Neuron (in vitro differentiated cells): ENCODE results near the gene MED9.
"Not testable (repeated sequence)": the region's sequence is repeated elsewhere in the genome, so short reads cannot be mapped to it uniquely, and the experiment has no call there.

Source experiments
- H2AFZ ChIP-seq: one replicate; pipeline ENCODE4 v1.6.1; 2013; ENCODE audit warnings: low read depth, mild to moderate bottlenecking, inconsistent platforms, low read length, moderate library complexity
- H3K27me3 ChIP-seq: one replicate; pipeline ENCODE4 v1.6.1; 2013; ENCODE audit warnings: low read length; ENCODE audit not compliant: insufficient read depth
- H3K36me3 ChIP-seq: one replicate; pipeline ENCODE4 v1.6.1; 2013; ENCODE audit warnings: low read length; ENCODE audit not compliant: insufficient read depth
- H3K4me1 ChIP-seq: one replicate; pipeline ENCODE4 v1.6.1; 2013; ENCODE audit warnings: low read length; ENCODE audit not compliant: insufficient read depth
- H3K4me3 ChIP-seq: 2 replicates; pipeline ENCODE4 v1.5.1; 2013; ENCODE audit warnings: mild to moderate bottlenecking, low read length, moderate library complexity
- H3K9me3 ChIP-seq: one replicate; pipeline ENCODE4 v1.6.1; 2013; ENCODE audit warnings: low read length

Gene MED9

DNA sequence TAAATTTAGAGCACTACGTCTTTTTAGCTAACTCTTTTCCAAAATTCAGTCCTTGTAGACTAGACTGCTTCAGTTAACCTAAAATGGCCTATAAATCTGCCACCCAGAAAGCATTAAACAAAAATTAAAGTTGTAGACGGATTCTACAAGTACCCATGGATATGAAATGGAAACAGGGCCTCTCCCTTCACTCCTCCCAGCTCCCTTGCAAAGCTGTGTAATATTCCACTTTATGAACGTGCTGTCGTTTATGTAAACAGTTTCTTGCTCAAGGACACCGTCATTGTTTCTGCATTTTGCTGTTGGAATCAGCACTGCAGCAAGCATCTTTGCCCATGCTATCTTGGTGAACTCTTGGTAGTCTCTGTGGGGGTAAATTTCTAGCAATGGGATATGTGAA lies 5.1 kb downstream of the MED9 start:
- no peak overlapping the region for H2AFZ ChIP-seq
- H3K4me3 ChIP-seq, result no peak overlapping the region
- no peaks in the 10 kb centered on the region for H3K27me3 ChIP-seq
- H3K4me1 ChIP-seq, result peaks cover 11% of the 10 kb centered on the region
- H3K9me3 ChIP-seq, result peaks cover 4% of the 10 kb centered on the region
- peaks cover 17% of the 10 kb centered on the region for H3K36me3 ChIP-seq

DNA sequence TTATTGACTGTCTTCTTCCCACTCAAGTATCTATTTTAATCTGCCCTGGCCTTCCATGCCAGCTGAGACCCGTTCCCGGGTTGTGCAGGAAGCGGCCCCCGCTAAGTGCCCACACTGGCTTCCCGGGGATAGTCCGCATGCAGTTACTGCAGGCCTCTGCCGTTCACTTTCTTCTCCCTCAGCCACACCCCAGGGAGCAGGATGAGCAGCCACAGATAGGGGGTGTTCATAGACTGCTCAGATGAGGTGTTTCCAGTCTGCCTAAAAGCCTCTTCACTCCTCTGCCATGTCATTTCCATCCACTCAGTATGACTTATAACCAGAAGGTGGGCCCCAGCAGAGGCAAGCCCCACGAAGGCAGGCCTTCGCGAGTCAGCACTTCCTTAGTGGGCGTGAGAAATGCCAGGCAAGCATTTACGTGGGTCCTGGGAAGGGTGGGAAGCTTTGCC lies 7.7 kb downstream of the MED9 start:
- Histone ChIP-seq H3K9me3 (peaks cover 4% of the 10 kb centered on the region), H3K4me1 (no peaks in the 10 kb centered on the region), H3K27me3 (no peaks in the 10 kb centered on the region), H2AFZ (no peak overlapping the region), H3K36me3 (peaks cover 30% of the 10 kb centered on the region), H3K4me3 (no peak overlapping the region)

DNA sequence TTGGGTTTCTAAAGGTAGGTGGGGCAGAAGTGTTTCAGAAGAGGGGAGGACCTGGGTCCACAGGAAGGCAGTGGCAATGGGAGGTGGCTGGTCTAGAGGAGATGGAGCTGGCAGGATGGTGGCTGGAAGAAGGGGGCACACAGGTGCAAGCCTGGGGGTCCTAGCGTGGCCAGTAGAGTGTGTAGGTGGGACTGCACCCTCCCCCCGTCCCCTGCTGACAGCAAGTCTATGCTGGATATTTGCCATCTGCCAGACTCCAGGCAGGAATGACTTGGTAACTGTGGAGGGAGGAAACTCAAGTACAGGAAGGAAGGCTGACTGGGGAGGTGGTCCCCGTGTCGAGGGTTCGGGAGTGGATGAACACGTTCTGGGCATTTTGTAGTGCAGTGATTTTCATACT lies 8.6 kb downstream of the MED9 start:
- Histone ChIP-seq H3K36me3 (peaks cover 36% of the 10 kb centered on the region), H2AFZ (no peak overlapping the region), H3K27me3 (no peaks in the 10 kb centered on the region), H3K9me3 (peaks cover 4% of the 10 kb centered on the region), H3K4me1 (no peaks in the 10 kb centered on the region), H3K4me3 (no peak overlapping the region)

DNA sequence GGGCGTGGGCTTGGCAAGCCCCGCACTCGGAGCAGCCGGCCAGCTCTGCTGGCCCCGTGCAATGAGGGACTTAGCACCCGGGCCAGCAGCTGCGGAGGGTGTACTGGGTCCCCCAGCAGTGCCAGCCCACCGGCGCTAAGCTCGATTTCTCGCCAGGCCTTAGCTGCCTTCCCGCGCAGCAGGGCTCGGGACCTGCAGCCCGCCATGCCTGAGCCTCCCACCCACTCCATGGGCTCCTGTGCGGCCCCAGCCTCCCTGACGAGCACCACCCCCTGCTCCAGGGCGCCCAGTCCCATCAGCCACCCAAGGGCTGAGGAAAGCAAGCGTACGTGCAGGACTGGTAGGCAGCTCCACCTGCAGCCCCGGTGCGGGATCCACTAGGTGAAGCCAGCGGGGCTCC lies 9.6 kb downstream of the MED9 start:
- H3K27me3 ChIP-seq, H3K4me1 ChIP-seq, H2AFZ ChIP-seq, H3K4me3 ChIP-seq, H3K9me3 ChIP-seq: not testable (repeated sequence)
- peaks cover 46% of the 10 kb centered on the region for H3K36me3 ChIP-seq

DNA sequence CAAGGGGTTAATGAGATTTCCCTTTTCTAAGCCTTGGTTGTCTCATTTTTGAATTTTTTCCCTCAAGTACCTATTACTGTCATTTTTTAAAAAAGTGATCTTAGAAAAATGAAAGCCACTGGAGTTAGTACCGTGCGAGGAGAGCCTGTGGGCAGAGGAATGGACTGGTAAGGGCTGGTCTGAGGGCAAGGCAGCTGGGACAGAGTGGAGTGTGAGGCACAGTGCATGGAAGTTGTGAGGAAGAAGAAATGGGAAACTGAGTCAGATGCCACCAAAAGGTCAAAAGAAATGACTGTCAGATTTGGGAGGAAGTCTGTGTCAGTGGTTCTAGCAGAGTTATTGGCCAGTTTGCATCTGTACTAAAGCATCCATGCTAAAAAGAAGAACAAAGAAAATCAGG lies 11.2 kb downstream of the MED9 start:
- no peak overlapping the region for H3K4me3 ChIP-seq
- peaks cover 4% of the 10 kb centered on the region for H3K9me3 ChIP-seq
- H3K27me3 ChIP-seq, result no peaks in the 10 kb centered on the region
- H3K36me3 ChIP-seq, result peaks cover 55% of the 10 kb centered on the region
- H2AFZ ChIP-seq, result no peak overlapping the region
- no peaks in the 10 kb centered on the region for H3K4me1 ChIP-seq

DNA sequence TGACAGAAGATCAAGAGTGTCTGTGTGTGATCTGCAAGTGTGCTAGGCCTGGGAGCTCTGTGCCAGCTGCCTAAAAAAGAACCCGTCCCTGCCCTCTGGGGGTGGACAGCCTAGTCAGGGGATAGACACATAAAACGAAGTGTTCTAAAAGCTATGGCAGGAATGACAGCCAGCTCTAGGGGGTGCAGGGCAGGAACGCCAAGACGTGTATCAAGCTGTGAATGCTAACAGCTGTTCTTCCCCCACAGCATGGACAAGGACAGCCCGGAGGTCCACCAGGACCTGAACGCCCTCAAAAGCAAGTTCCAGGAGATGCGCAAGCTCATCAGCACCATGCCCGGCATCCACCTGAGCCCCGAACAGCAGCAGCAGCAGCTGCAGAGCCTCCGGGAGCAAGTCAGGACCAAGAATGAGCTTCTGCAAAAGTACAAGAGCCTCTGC lies 14.3 kb downstream of the MED9 start:
- Histone ChIP-seq H3K36me3 (peaks cover 57% of the 10 kb centered on the region), H3K9me3 (peaks cover 5% of the 10 kb centered on the region), H3K27me3 (no peaks in the 10 kb centered on the region), H3K4me3 (no peak overlapping the region), H3K4me1 (peaks cover 6% of the 10 kb centered on the region), H2AFZ (no peak overlapping the region)

DNA sequence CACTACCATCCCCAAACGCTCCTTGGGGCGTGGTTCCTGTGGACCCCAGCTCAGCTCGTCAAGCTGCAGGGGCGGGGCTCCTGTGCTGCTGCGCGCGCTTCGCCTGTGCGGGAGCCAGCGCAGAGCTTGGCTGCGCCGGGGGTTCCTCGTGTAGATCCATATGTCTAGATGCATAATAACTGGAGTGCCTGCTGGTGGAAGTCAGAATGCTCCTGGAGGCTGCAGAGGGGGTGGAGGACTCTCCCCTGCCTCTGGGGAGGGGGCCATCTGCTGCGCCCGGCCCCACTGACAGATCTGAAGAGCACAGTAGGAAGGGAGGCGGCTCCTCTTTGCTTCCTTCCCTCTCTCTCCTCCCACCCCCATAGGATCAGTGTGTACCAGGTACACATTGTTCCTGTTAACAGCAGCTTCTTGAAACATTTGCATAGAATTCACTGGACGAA lies 14.8 kb downstream of the MED9 start:
- H3K4me3 ChIP-seq, result no peak overlapping the region
- no peak overlapping the region for H2AFZ ChIP-seq
- peaks cover 5% of the 10 kb centered on the region for H3K9me3 ChIP-seq
- H3K27me3 ChIP-seq, result no peaks in the 10 kb centered on the region
- H3K4me1 ChIP-seq, result peaks cover 6% of the 10 kb centered on the region
- H3K36me3 ChIP-seq, result peaks cover 57% of the 10 kb centered on the region

DNA sequence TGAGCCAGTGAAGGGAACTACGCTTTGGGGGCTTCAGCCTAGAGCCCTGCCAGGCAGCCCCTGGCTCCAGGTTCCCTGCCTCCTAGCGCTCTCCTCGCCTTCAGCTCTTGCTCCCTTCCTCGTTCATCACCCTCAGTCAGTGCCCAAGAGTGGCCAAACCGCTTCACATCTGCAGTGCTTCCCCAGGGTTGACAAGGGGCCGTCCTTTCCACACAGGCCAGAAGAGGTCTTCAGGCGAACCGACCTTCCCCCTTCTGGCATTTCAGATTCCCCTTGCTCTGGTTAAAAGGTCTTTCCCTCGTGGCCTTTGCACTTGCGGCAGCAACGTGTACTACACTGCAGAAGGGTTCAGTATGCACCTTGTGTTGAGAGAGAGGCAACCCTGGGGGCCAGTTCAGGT lies 15.3 kb downstream of the MED9 start:
- Histone ChIP-seq H2AFZ (no peak overlapping the region), H3K27me3 (no peaks in the 10 kb centered on the region), H3K4me3 (no peak overlapping the region), H3K4me1 (peaks cover 8% of the 10 kb centered on the region), H3K36me3 (peaks cover 54% of the 10 kb centered on the region), H3K9me3 (peaks cover 5% of the 10 kb centered on the region)

DNA sequence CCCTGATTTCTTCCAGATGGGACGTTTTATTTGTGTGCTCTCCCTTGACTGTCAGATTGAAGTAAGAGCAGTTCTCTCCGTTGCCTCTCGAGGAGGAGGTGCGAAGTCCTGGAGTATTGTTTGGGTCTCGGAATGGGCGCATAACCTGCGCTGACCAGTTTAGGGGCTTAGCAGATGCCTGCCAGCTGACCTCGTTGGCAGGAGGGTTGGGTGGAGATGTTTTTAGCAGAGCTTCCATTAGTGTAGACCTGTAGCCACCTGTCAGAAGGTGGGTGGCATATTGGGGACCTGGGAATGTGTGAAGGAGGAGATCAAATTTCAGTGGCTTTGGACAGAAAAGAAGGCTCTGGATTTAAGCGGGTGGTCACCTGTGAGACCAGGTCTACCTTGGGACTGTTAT lies 15.8 kb downstream of the MED9 start:
- Histone ChIP-seq H3K4me1 (peaks cover 13% of the 10 kb centered on the region), H2AFZ (no peak overlapping the region), H3K36me3 (peaks cover 50% of the 10 kb centered on the region)

DNA sequence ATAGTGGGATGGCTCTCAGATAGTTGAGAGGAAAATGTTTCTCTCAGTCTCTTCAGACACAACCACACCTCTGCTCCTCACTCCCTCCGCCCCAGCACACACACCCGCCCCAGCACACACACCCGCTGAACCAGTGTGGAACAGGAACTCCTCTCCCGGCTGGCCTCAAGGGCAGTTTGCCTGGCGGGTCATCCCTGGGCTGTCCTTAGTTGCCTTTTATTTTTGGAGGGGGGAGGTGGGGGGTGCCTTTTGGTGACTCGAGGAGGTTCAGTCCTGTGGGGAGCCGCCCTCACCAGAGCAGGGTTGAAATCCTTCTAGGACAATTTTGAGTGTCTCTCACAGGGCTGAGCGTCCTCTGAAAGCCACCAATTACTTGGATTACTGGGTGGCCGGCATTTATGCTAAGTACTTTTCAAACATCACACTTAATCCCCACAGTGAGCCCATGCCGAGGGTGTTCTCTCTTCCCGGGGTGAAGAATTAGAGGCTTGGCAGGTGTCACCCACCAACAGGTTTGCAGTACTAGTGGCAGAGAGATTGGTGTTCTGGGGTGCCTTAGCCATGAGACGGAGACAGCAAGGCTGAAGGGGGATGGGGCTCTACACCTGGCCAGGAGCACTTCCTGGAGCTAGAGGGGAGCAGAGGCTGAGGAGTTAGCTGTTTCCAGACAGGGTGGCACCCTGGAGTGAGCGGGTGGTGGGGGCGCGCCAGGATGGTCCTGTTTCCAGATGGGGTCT lies 16.6 kb downstream of the MED9 start:
- Histone ChIP-seq H3K4me3 (no peak overlapping the region), H2AFZ (no peak overlapping the region), H3K27me3 (no peaks in the 10 kb centered on the region), H3K9me3 (peaks cover 5% of the 10 kb centered on the region), H3K4me1 (peaks cover 13% of the 10 kb centered on the region), H3K36me3 (peaks cover 42% of the 10 kb centered on the region)

More for the DNA sequence above, 15.8 kb downstream of the MED9 start:
- peaks cover 5% of the 10 kb centered on the region for H3K9me3 ChIP-seq
- H3K27me3 ChIP-seq, result no peaks in the 10 kb centered on the region
- no peak overlapping the region for H3K4me3 ChIP-seq

DNA sequence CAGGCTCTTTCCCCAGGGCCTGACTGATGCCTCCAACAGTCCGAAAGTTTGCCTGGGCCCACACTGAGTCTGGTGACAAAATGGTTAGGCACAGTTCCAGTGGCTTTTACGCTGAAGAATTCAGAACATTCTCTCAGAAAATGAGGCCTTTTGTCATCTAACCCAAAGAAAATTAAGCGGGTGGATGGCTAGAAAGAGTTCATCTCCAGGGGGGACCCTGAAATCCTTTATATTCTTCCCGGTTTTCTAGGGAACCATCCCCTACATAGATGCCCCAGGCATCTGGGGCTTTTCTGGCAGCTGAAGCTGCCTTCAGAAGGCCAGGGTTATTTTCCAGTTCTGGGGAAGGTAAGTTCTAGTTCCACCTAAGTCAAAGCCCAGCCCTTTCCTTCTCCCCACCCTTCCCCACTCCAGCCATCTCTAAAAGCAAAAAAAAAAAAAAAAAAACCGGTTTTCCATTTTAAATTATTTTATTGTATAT lies 17.2 kb downstream of the MED9 start:
- Histone ChIP-seq H2AFZ (no peak overlapping the region), H3K9me3 (peaks cover 5% of the 10 kb centered on the region), H3K4me3 (no peak overlapping the region), H3K36me3 (peaks cover 39% of the 10 kb centered on the region), H3K27me3 (no peaks in the 10 kb centered on the region), H3K4me1 (peaks cover 13% of the 10 kb centered on the region)

DNA sequence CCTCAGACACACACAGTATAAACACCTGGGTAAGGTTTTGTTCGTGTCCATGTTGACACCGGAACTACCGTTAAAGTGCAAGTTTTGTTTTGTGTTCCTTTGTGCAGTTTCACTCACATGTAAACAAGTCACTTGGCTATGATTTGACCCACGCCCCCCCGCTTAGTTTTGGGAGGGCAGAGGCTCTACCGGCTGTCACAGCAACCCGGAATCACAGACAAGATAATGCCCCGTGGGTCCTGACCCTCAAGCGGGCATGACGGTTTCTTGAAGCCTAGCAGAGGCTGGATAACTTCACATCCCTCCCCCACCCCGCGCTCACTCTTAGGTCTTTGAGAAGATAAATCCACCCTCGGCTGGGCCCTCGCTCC lies 17.7 kb downstream of the MED9 start:
- Histone ChIP-seq H2AFZ (no peak overlapping the region), H3K4me3 (no peak overlapping the region)

DNA sequence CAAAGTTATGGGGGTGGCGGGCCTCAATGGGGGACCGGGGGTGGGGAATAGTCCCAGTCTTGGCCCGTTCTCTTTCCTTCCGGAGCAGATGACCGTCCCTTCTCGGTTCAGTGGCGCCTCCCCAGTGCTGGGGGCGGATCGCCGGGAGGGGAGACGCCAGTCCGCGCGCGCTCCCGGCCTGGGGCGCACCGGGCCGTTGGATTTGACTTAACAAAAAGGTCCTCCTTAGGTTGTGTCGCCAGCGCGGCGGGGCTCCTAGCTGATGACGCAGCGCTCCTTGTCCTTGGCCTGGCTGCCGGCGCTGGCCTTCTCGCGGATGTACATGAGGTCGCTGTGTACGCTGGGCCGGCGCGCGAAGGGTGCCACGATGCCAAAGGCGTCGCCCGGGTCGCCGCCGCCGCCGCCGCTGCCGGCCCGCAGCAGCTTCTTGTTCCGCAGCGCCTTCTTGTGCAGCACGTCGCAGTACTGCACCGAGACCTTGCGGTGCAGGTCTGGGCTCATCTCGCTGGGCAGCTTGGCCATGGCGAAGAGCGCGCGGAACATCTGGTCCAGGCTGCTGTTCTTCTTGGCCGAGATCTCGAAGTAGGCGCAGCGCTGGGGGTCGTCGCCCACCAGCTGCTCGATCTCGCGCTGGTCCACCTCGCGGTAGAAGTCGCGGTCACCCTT lies 18.2 kb downstream of the MED9 start:
- Histone ChIP-seq H3K36me3 (peaks cover 34% of the 10 kb centered on the region), H3K9me3 (peaks cover 5% of the 10 kb centered on the region), H3K4me3 (no peak overlapping the region), H3K4me1 (peaks cover 13% of the 10 kb centered on the region), H3K27me3 (no peaks in the 10 kb centered on the region), H2AFZ (no peak overlapping the region)

More for the DNA sequence above, 17.7 kb downstream of the MED9 start:
- Histone ChIP-seq H3K9me3 (peaks cover 5% of the 10 kb centered on the region), H3K4me1 (peaks cover 13% of the 10 kb centered on the region), H3K36me3 (peaks cover 38% of the 10 kb centered on the region), H3K27me3 (no peaks in the 10 kb centered on the region)
